Measurements from ENCODE around the gene ABRACL. TPM values are rescaled to one million over a fixed set of nuclear protein-coding genes. Genes with fewer than 3 reads are reported as not detected.
"Not testable (repeated sequence)": the region's sequence is repeated elsewhere in the genome, so short reads cannot be mapped to it uniquely, and the experiment has no call there.

ABRACL gene
- total RNA-seq, 1 donor: 43.7 TPM

DNA sequence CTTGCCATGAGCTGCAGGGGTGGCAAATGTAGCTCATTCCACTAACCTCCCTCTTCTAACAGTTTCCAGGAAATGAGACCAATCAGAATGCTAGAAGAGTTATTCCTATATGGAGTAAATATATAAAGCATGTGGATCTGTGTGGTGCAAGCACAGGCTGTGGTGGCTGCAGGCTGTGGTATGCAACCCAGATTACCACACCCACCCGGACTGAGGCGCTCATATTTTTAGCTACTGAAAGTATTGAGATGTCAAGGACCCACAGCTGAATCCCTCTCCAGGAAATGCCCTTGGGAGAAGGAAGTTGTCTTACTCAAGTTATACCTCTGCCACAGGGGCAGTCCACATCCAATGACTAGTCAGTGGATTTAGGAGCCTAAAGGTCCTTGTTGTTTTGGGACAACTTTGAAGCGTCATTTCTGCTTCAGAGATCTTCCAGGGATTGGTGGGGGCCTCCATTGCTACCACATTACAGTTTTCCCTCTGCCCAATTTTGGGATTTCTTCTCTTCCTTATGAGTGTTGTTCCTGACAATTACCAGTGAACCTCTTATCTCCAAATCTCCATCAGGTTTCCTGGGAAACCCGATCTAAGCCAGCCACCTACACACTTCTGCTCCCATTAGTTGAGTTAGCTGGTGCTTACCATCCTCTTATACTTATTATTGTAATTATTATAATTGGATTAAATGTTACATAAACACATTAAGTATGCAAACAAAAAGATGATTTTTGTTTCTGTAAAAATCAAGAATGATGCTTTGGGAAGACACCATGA is 28.4 kb upstream of the ABRACL start:
- Histone ChIP-seq H3K27me3 (ENCODE audit: insufficient read depth, low read length) (no peaks in the 10 kb centered on the region), H3K4me3 (ENCODE audit: low read length) (no peak overlapping the region), H3K9me3 (ENCODE audit: low read depth, low read length) (no peaks in the 10 kb centered on the region), H3K4me1 (ENCODE audit: insufficient read depth, low read length) (peaks cover 4% of the 10 kb centered on the region)

DNA sequence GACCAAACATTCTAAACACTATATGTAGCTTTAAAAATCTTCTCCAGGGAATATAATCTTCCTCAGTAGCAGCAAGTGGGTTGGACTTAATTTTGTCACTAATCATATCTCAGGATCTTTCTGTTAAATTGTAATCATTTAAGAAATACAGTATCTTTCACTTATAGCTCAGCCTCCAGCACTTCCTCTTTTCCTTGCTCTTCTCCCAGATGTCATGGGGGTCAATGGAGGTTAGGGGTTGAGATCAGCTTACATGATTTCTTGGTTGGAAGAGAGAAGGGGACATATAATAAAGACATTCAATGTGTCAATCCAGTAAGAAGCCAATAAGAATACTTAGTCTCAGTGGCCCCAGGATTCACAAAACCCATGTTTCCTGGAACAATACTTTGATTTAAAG is 24.8 kb upstream of the ABRACL start:
- no peaks in the 10 kb centered on the region for H3K9me3 ChIP-seq (ENCODE audit: low read depth, low read length)
- peaks cover 4% of the 10 kb centered on the region for H3K4me1 ChIP-seq (ENCODE audit: insufficient read depth, low read length)
- H3K27me3 ChIP-seq (ENCODE audit: insufficient read depth, low read length): no peaks in the 10 kb centered on the region
- H3K4me3 ChIP-seq (ENCODE audit: low read length): no peak overlapping the region

DNA sequence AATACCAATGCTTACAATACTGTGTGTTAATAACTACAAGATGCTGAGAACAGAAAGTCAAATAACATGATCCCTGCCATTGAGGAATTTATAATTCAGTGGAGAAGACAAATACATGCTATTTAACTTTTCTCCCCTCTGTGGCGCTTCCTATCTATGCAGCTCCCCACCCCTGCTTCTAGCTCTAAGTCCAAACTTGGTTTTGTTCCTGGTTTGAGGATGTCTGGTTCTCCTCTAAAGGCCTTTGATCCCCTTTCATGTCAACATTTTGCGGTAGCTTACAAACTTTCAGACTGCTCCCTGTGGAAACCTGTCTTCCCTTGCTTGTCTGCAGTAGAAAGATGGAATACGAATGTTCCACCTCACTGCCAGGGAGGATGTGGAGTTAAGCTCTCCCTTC is 22.1 kb upstream of the ABRACL start:
- H3K9me3 ChIP-seq (ENCODE audit: low read depth, low read length): no peaks in the 10 kb centered on the region
- no peaks in the 10 kb centered on the region for H3K4me1 ChIP-seq (ENCODE audit: insufficient read depth, low read length)
- H3K4me3 ChIP-seq (ENCODE audit: low read length): no peak overlapping the region
- H3K27me3 ChIP-seq (ENCODE audit: insufficient read depth, low read length): no peaks in the 10 kb centered on the region

DNA sequence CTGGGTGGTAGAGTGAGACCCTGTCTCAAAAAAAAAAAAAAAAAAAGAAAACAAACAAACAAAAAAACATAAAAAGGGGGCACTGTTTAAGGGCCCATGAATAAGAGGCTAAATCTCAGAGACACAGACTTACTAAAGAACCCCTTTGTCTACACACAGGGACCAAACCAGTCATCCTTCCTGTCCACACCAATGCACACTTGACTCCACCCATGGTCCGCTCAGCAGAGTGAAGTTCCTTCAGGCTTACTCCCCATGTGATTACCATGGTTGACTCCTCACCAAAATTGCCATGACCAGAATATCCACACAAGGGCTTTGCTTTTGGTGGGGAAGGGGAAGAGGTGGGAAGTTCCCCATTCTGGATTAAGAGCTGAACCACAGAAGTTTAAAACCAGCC is 21.1 kb upstream of the ABRACL start:
- H3K27me3 ChIP-seq (ENCODE audit: insufficient read depth, low read length): no peaks in the 10 kb centered on the region
- H3K9me3 ChIP-seq (ENCODE audit: low read depth, low read length): no peaks in the 10 kb centered on the region
- H3K4me3 ChIP-seq (ENCODE audit: low read length): no peak overlapping the region
- H3K4me1 ChIP-seq (ENCODE audit: insufficient read depth, low read length): no peaks in the 10 kb centered on the region

- H3K4me1 ChIP-seq (ENCODE audit: insufficient read depth, low read length): no peaks in the 10 kb centered on the region
- H3K9me3 ChIP-seq (ENCODE audit: low read depth, low read length): no peaks in the 10 kb centered on the region
- no peak overlapping the region for H3K4me3 ChIP-seq (ENCODE audit: low read length)
- H3K27me3 ChIP-seq (ENCODE audit: insufficient read depth, low read length): peaks cover 1% of the 10 kb centered on the region
Observed at GRCh38 chr6:139008117-139008516, 20.4 kb upstream of the ABRACL start.

GRCh38 chr6:139010674-139011073 is 17.9 kb upstream of the ABRACL start:
- H3K27me3 ChIP-seq (ENCODE audit: insufficient read depth, low read length): peaks cover 3% of the 10 kb centered on the region
- no peak overlapping the region for H3K4me3 ChIP-seq (ENCODE audit: low read length)
- no peaks in the 10 kb centered on the region for H3K9me3 ChIP-seq (ENCODE audit: low read depth, low read length)
- H3K4me1 ChIP-seq (ENCODE audit: insufficient read depth, low read length): no peaks in the 10 kb centered on the region

GRCh38 chr6:139011980-139012379 is 16.6 kb upstream of the ABRACL start:
- H3K9me3 ChIP-seq (ENCODE audit: low read depth, low read length): no peaks in the 10 kb centered on the region
- H3K27me3 ChIP-seq (ENCODE audit: insufficient read depth, low read length): peaks cover 3% of the 10 kb centered on the region
- H3K4me1 ChIP-seq (ENCODE audit: insufficient read depth, low read length): peaks cover 7% of the 10 kb centered on the region

GRCh38 chr6:139013185-139013800 is 15.3 kb upstream of the ABRACL start:
- Histone ChIP-seq H3K4me1 (ENCODE audit: insufficient read depth, low read length) (peaks cover 7% of the 10 kb centered on the region), H3K4me3 (ENCODE audit: low read length) (no peak overlapping the region), H3K9me3 (ENCODE audit: low read depth, low read length) (no peaks in the 10 kb centered on the region), H3K27me3 (ENCODE audit: insufficient read depth, low read length) (peaks cover 3% of the 10 kb centered on the region)

More at GRCh38 chr6:139011980-139012379, 16.6 kb upstream of the ABRACL start:
- H3K4me3 ChIP-seq (ENCODE audit: low read length): no peak overlapping the region

GRCh38 chr6:139014945-139015344 is 13.6 kb upstream of the ABRACL start:
- H3K9me3 ChIP-seq (ENCODE audit: low read depth, low read length): no peaks in the 10 kb centered on the region
- peaks cover 3% of the 10 kb centered on the region for H3K27me3 ChIP-seq (ENCODE audit: insufficient read depth, low read length)
- H3K4me1 ChIP-seq (ENCODE audit: insufficient read depth, low read length): peaks cover 7% of the 10 kb centered on the region
- H3K4me3 ChIP-seq (ENCODE audit: low read length): no peak overlapping the region

- Histone ChIP-seq H3K9me3 (ENCODE audit: low read depth, low read length) (no peaks in the 10 kb centered on the region), H3K27me3 (ENCODE audit: insufficient read depth, low read length) (peaks cover 3% of the 10 kb centered on the region), H3K4me3 (ENCODE audit: low read length) (no peak overlapping the region), H3K4me1 (ENCODE audit: insufficient read depth, low read length) (peaks cover 7% of the 10 kb centered on the region)
Observed at GRCh38 chr6:139016337-139017213, 12.0 kb upstream of the ABRACL start.

DNA sequence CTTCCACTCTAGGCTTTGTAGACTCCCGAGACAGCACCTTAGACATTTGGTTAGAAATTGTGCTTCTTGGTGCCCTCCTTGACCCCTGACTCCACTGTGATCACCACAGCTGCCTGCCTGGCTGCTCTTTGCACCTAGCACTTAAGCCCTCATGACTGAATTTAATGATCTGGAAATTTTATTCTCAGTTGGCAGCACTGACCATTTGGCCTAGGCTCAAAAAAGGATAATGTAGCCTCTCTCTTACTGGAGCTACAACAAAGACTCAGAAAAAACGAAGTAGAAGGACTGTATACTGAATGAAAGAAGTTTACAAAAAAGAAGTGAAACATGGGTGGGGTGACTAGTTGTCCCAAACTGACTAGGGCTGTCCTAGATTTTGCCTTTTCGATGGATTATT is 11.3 kb upstream of the ABRACL start:
- peaks cover 3% of the 10 kb centered on the region for H3K27me3 ChIP-seq (ENCODE audit: insufficient read depth, low read length)
- peaks cover 7% of the 10 kb centered on the region for H3K4me1 ChIP-seq (ENCODE audit: insufficient read depth, low read length)
- H3K9me3 ChIP-seq (ENCODE audit: low read depth, low read length): no peaks in the 10 kb centered on the region
- H3K4me3 ChIP-seq (ENCODE audit: low read length): no peak overlapping the region

GRCh38 chr6:139019722-139020121 is 8.8 kb upstream of the ABRACL start:
- H3K4me1 ChIP-seq (ENCODE audit: insufficient read depth, low read length): peaks cover 7% of the 10 kb centered on the region
- H3K27me3 ChIP-seq (ENCODE audit: insufficient read depth, low read length): no peaks in the 10 kb centered on the region

DNA sequence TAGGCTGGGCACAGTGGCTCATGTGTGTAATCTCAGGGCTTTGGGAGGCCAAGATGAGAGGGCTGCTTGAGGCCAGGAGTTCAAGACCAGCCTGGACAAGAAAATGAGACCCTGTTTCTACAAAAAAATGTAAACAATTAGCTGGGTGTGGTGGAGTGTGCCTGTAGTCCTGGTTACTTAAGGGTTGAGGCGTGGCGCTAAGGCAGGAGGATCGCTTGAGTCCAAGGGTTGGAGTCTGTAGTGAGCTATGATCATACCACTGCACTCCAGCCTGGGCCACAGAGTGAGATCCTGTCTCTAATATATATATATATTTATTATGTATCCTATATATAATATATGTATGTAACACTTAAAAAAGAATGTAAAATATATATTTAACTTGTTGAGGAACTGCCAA is 7.9 kb upstream of the ABRACL start:
- Histone ChIP-seq H3K4me3 (ENCODE audit: low read length) (no peak overlapping the region), H3K4me1 (ENCODE audit: insufficient read depth, low read length) (peaks cover 7% of the 10 kb centered on the region), H3K9me3 (ENCODE audit: low read depth, low read length) (no peaks in the 10 kb centered on the region), H3K27me3 (ENCODE audit: insufficient read depth, low read length) (no peaks in the 10 kb centered on the region)

More at GRCh38 chr6:139019722-139020121, 8.8 kb upstream of the ABRACL start:
- no peaks in the 10 kb centered on the region for H3K9me3 ChIP-seq (ENCODE audit: low read depth, low read length)
- no peak overlapping the region for H3K4me3 ChIP-seq (ENCODE audit: low read length)

DNA sequence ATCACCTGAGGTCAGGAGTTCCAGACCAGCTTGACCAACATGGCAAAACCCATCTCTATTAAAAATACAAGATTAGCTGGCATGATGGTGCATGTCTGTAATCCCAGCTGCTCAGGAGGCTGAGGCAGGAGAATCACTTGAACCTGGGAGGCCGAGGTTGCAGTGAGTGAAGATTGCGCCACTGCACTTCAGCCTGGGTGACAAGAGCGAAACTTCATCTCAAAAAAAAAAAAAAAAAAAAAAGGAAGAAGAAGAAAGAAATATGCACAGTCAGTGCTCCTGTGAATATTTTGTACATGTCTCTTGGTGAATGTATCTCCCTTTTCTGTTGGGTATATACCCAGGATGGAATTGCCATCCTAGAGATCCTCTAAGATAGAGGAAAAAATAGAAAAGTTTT is 3.1 kb upstream of the ABRACL start:
- H3K4me1 ChIP-seq (ENCODE audit: insufficient read depth, low read length): peaks cover 22% of the 10 kb centered on the region
- not testable (repeated sequence) for H3K9me3 ChIP-seq (ENCODE audit: low read depth, low read length); H3K4me3 ChIP-seq (ENCODE audit: low read length); H3K27me3 ChIP-seq (ENCODE audit: insufficient read depth, low read length)

DNA sequence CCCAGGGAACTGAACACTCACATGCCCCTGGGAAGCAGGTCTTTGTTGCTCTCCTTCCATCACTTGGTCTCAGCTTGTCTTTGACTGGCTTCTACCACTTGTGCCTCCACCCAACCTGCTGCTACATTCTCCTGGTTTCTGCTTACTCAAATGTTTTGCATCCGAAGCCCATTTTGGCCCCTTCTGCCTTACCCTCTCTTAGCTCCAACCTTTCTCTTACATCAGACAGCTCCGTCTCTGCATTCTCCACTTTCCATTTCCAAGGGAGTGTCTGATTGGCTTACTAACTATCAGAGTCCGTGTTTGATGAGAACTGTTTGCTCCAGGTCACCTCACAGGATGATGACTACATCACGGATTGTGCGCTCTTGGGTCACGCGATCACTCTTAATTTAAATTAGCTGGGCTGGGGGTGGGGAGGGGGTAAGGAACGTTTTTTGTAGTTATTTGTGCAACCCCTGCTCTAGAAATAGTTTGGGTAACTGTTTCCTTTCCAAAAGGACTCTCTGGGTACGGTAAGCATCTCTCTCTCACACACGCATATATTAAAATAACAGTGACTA is 844 bp upstream of the ABRACL start:
- Histone ChIP-seq H3K4me1 (ENCODE audit: insufficient read depth, low read length) (peaks cover 34% of the 10 kb centered on the region), H3K27me3 (ENCODE audit: insufficient read depth, low read length) (no peaks in the 10 kb centered on the region), H3K9me3 (ENCODE audit: low read depth, low read length) (no peaks in the 10 kb centered on the region), H3K4me3 (ENCODE audit: low read length) (peak overlapping the region; percentile 92)
